H1 (cell line): Measurements from ENCODE around the gene JMJD1C. TPM values are rescaled to one million over a fixed set of nuclear protein-coding genes. Genes with fewer than 3 reads are reported as not detected.

Experiments used
- CTCF ChIA-PET: fragments of 300-600 bp; sonication (Branson Sonifier 250); formaldehyde crosslinking; loops from one replicate; lab custom pipeline; 2021; ENCODE audit not compliant: partially characterized antibody; lab: Charles Lee
- POLR2A ChIA-PET: fragments of 300-600 bp; sonication (Branson Sonifier 250); formaldehyde crosslinking; loops from one replicate; lab custom pipeline; 2021; ENCODE audit warnings: inconsistent platforms; ENCODE audit not compliant: partially characterized antibody; lab: Charles Lee
- DNase-seq, 2 experiments: peaks; one replicate each; pipeline versions ENCODE4 v3.0.0 to v3.0.0-alpha.2; 2010 to 2022; ENCODE audit warnings: low spot score in 2 of 2, low read depth in 1 of 2, mixed read lengths in 1 of 2
- FAIRE-seq: peaks from 2 replicates; lab custom pipeline; 2011; peaks lifted over from hg19 to GRCh38; lab: Jason Lieb, UNC
- H2AFZ ChIP-seq: 2 replicates; pipeline ENCODE4 v1.8.1; 2012; ENCODE audit warnings: low read length, inconsistent platforms
- H2AK5ac ChIP-seq: 2 replicates; pipeline ENCODE4 v1.6.1; 2013; ENCODE audit warnings: low read depth, low read length
- H2BK120ac ChIP-seq: replicated peaks from 2 replicates; pipeline ENCODE3; 2013; ENCODE audit warnings: low read depth, low read length, inconsistent platforms
- H2BK12ac ChIP-seq: 2 replicates; pipeline ENCODE4 v1.6.1; 2013; ENCODE audit warnings: low read depth, low read length
- H2BK15ac ChIP-seq: 2 replicates; pipeline ENCODE4 v1.6.1; 2013; ENCODE audit warnings: low read length
- H2BK20ac ChIP-seq: 2 replicates; pipeline ENCODE4 v1.6.1; 2013; ENCODE audit warnings: low read length
- H2BK5ac ChIP-seq: 2 replicates; pipeline ENCODE4 v1.6.1; 2013; ENCODE audit warnings: low read depth, low read length
- H3K14ac ChIP-seq: 2 replicates; pipeline ENCODE4 v1.6.1; 2013; ENCODE audit warnings: inconsistent platforms; ENCODE audit not compliant: insufficient read length
- H3K18ac ChIP-seq: 2 replicates; pipeline ENCODE4 v1.6.1; 2013; ENCODE audit warnings: low read length; ENCODE audit errors: extremely low read depth
- H3K23ac ChIP-seq: 2 replicates; pipeline ENCODE4 v1.6.1; 2013; ENCODE audit warnings: inconsistent platforms; ENCODE audit not compliant: insufficient read length
- H3K23me2 ChIP-seq: 2 replicates; pipeline ENCODE4 v1.6.1; 2013; ENCODE audit warnings: low read depth, low read length
- H3K27ac ChIP-seq: 2 replicates; pipeline ENCODE4 v1.6.1; 2011; ENCODE audit warnings: low read depth, low read length, inconsistent platforms
- H3K27me3 ChIP-seq, 4 experiments: replicated peaks in 1 of 4; 1 replicate in 1 of 4; 2 replicates in 3 of 4; pipeline versions ENCODE4 v1.6.1 to v1.8.1; 2011 to 2013; ENCODE audit warnings: low read length in 3 of 4, mild to moderate bottlenecking in 3 of 4, inconsistent platforms in 2 of 4, mixed read lengths in 2 of 4, moderate library complexity in 1 of 4; ENCODE audit not compliant: control insufficient read depth in 3 of 4, insufficient read depth in 3 of 4; ENCODE audit errors: extremely low read depth in 1 of 4
- H3K36me3 ChIP-seq, 4 experiments: 2 replicates each; pipeline versions ENCODE4 v1.6.1 to v1.8.1; 2011 to 2013; ENCODE audit warnings: mild to moderate bottlenecking in 4 of 4, low read length in 3 of 4, moderate library complexity in 2 of 4, control low read depth in 1 of 4, inconsistent platforms in 1 of 4; ENCODE audit not compliant: insufficient read depth in 4 of 4, control insufficient read depth in 2 of 4
- H3K4ac ChIP-seq: replicated peaks from 2 replicates; pipeline ENCODE3; 2013; ENCODE audit warnings: low read length, low read depth, mixed read lengths, inconsistent platforms; ENCODE audit not compliant: insufficient read length
- H3K4me1 ChIP-seq, 4 experiments: replicated peaks in 1 of 4; 1 replicate in 1 of 4; 2 replicates in 3 of 4; pipeline versions ENCODE4 v1.6.1 to v1.8.1; 2011 to 2013; ENCODE audit warnings: low read length in 3 of 4, inconsistent platforms in 2 of 4, mixed read lengths in 1 of 4; ENCODE audit not compliant: insufficient read depth in 4 of 4, control insufficient read depth in 3 of 4
- H3K4me2 ChIP-seq, 2 experiments: 2 replicates each; pipeline versions ENCODE4 v1.6.1 to v1.8.1; 2011 to 2013; ENCODE audit warnings: low read depth in 2 of 2, low read length in 2 of 2, control low read depth in 1 of 2, inconsistent platforms in 1 of 2, mild to moderate bottlenecking in 1 of 2; ENCODE audit not compliant: insufficient read depth in 1 of 2
- H3K4me3 ChIP-seq, 4 experiments: fragments of 200-600, 300-600 bp in 1 of 4; sonication (generic), shearing (Covaris generic), sonication (Bioruptor Twin) in 1 of 4; 2 replicates each; pipeline versions ENCODE4 v1.5.1 to v1.8.1; 2011 to 2016; ENCODE audit warnings: low read length in 4 of 4, low read depth in 3 of 4, control low read depth in 2 of 4, inconsistent platforms in 2 of 4, mild to moderate bottlenecking in 2 of 4, mixed read lengths in 1 of 4, moderate library complexity in 1 of 4; ENCODE audit not compliant: insufficient read depth in 2 of 4; ENCODE audit errors: extremely low read depth in 1 of 4
- H3K56ac ChIP-seq: replicated peaks from 2 replicates; pipeline ENCODE3; 2013; ENCODE audit warnings: low read depth, mild to moderate bottlenecking, mixed read lengths, low read length, inconsistent platforms; ENCODE audit not compliant: insufficient read length
- H3K79me1 ChIP-seq: 2 replicates; pipeline ENCODE4 v1.6.1; 2013; ENCODE audit warnings: low read depth, low read length, control low read depth
- H3K79me2 ChIP-seq, 2 experiments: 2 replicates each; pipeline versions ENCODE4 v1.6.1 to v1.8.1; 2012 to 2013; ENCODE audit warnings: low read length in 2 of 2, mild to moderate bottlenecking in 2 of 2, inconsistent platforms in 1 of 2; ENCODE audit not compliant: insufficient read depth in 2 of 2, control insufficient read depth in 1 of 2
- H3K9ac ChIP-seq, 4 experiments: replicated peaks in 1 of 4; 1 replicate in 1 of 4; 2 replicates in 3 of 4; pipeline versions ENCODE4 v1.6.1 to v1.8.1; 2011 to 2013; ENCODE audit warnings: low read depth in 3 of 4, low read length in 3 of 4, control low read depth in 2 of 4, mild to moderate bottlenecking in 2 of 4, moderate library complexity in 2 of 4, inconsistent platforms in 1 of 4; ENCODE audit errors: extremely low read depth in 1 of 4
- H3K9me3 ChIP-seq, 2 experiments: 2 replicates each; pipeline versions ENCODE4 v1.6.1 to v1.8.1; 2012 to 2013; ENCODE audit warnings: mild to moderate bottlenecking in 2 of 2, moderate library complexity in 2 of 2, control low read depth in 1 of 2, inconsistent platforms in 1 of 2, low read depth in 1 of 2, low read length in 1 of 2, mixed read lengths in 1 of 2; ENCODE audit not compliant: insufficient read depth in 2 of 2
- H4K20me1 ChIP-seq, 2 experiments: replicated peaks in 1 of 2; 2 replicates each; pipeline versions ENCODE3 to v1.8.1; 2011 to 2013; ENCODE audit warnings: inconsistent platforms in 2 of 2, low read length in 2 of 2, mild to moderate bottlenecking in 1 of 2; ENCODE audit not compliant: insufficient read depth in 2 of 2, control insufficient read depth in 1 of 2
- H4K5ac ChIP-seq: 2 replicates; pipeline ENCODE4 v1.6.1; 2013; ENCODE audit warnings: low read length, low read depth, mixed read lengths, inconsistent platforms; ENCODE audit not compliant: insufficient read length
- H4K8ac ChIP-seq: 2 replicates; pipeline ENCODE4 v1.8.0; 2013; ENCODE audit warnings: mild to moderate bottlenecking, moderate library complexity, low read length, inconsistent platforms; ENCODE audit not compliant: insufficient read depth; ENCODE audit errors: extremely low read depth
- H4K91ac ChIP-seq: replicated peaks from 2 replicates; pipeline ENCODE3; 2013; ENCODE audit warnings: low read length, mixed read lengths, inconsistent platforms; ENCODE audit not compliant: insufficient read length
- CEBPB ChIP-seq: IDR thresholded peaks from 2 replicates; pipeline ENCODE4 v1.6.1; 2012; ENCODE audit warnings: low read depth, low read length
- JUND ChIP-seq: IDR thresholded peaks from 2 replicates; pipeline ENCODE4 v1.6.1; 2011; ENCODE audit warnings: mild to moderate bottlenecking, improper control_type of control experiment, low read length
- WGBS, 2 experiments: shearing (Covaris generic) in 1 of 2; methylation state at CpG; one replicate each; pipeline versions ENCODE4 v1.1.6 to v1.1.7; 2013 to 2015; ENCODE audit warnings: low lambda C conversion rate in 2 of 2, mixed read lengths in 2 of 2, inconsistent platforms in 1 of 2, low coverage in 1 of 2, missing lambda C conversion rate in 1 of 2; ENCODE audit not compliant: insufficient replicate concordance in 2 of 2, insufficient coverage in 1 of 2, insufficient read length in 1 of 2; ENCODE audit errors: extremely low coverage in 1 of 2, missing lambda C conversion rate in 1 of 2; 5-methylcytosine and 5-hydroxymethylcytosine counted together
- polyA plus RNA-seq, 7 experiments: library from polyadenylated mRNA; depleted of rRNA in 3 of 7; stranded (reverse) in 5 of 7; unstranded in 2 of 7; fragments of >200 nt in 5 of 7; fragments of 200-250 nt in 2 of 7; gene quantifications; 1 replicate in 5 of 7; 2 replicates in 1 of 7; 4 replicates in 1 of 7; pipeline versions ENCODE4 v1.2.1 to v1.2.3, GENCODE V29; 2011 to 2013; ENCODE audit warnings: missing spikeins in 2 of 7, mixed read lengths in 2 of 7
- total RNA-seq: library from RNA; stranded (reverse); fragmentation: NEBNext Ultra II Directional; extraction: Animal tissue kit (Norgen Biotek cat#: 25700); gene quantifications from 2 replicates; pipeline ENCODE4 v1.2.1, GENCODE V29; 2021

Gene JMJD1C
- total and polyA plus RNA-seq, 2 of the 8 experiments (the other 6 are each of a cell fraction or from before 2014, with no cell fraction given), result 54.5 to 210 TPM

- POLR2A ChIA-PET, result interaction anchor here (0.7 to 1.9 kb wide), 7 partner anchors 9 to 217 kb away, joined by 3 to 6 read pairs (median 4); no protein-coding TSS in a partner anchor
- no peak overlapping the region for H2BK12ac ChIP-seq
- no peaks in the 10 kb centered on the region for H3K23me2 ChIP-seq
These were observed 179.0 kb downstream of the JMJD1C start for GRCh38 chr10:63286754-63287264.

More at GRCh38 chr10:63286754-63287264, 179.0 kb downstream of the JMJD1C start:
- FAIRE-seq, result no peak
- no peak overlapping the region for H2BK5ac ChIP-seq
- no peak overlapping the region for H3K14ac ChIP-seq
- CTCF ChIA-PET, result interaction anchor here (0.7 to 0.9 kb wide), 2 partner anchors 344 to 346 kb away, joined by 3 read pairs; no protein-coding TSS in a partner anchor
- no peak overlapping the region for H3K56ac ChIP-seq
- no peak overlapping the region for H2BK120ac ChIP-seq
- WGBS, 2 experiments, result 89% methylated on average over 4 of the region's 4 CpGs; no CpG with 5 or more reads in 1 of the 2 experiments
- DNase-seq, result no peak
- H3K79me2 ChIP-seq, result peaks cover 3 to 58% of the 10 kb centered on the region in 2 experiments; a peak in 2 of 4 replicates
- no peak overlapping the region for H3K27ac ChIP-seq
- H2AK5ac ChIP-seq, result no peak overlapping the region
- H3K4me1 ChIP-seq, result peaks cover 0 to 10% (median 2%) of the 10 kb centered on the region in 4 experiments; a peak in 3 of 7 replicates
- TF ChIP-seq JUND (no peak), CEBPB (peak; percentile 79)
- no peak overlapping the region for H3K4ac ChIP-seq
- no peak overlapping the region for H4K5ac ChIP-seq
- H2BK15ac ChIP-seq, result no peak overlapping the region
- H3K18ac ChIP-seq, result no peak overlapping the region
- no peak overlapping the region for H3K23ac ChIP-seq
- H2BK20ac ChIP-seq, result no peak overlapping the region
- H3K9ac ChIP-seq, result no peak overlapping the region
- no peak overlapping the region for H3K4me2 ChIP-seq
- H3K36me3 ChIP-seq, result no peaks in the 10 kb centered on the region
- no peak overlapping the region for H3K4me3 ChIP-seq
- no peak overlapping the region for H2AFZ ChIP-seq
- H4K91ac ChIP-seq, result no peak overlapping the region
- no peak overlapping the region for H4K8ac ChIP-seq
- no peaks in the 10 kb centered on the region for H3K9me3 ChIP-seq
- H4K20me1 ChIP-seq, result peaks cover 0 to under 1% of the 10 kb centered on the region in 2 experiments
- H3K79me1 ChIP-seq, result peaks cover 2% of the 10 kb centered on the region; the same call in 1 of the 2 replicates
- no peaks in the 10 kb centered on the region for H3K27me3 ChIP-seq
